ENCODE measurements around the gene DLG2.

DNA sequence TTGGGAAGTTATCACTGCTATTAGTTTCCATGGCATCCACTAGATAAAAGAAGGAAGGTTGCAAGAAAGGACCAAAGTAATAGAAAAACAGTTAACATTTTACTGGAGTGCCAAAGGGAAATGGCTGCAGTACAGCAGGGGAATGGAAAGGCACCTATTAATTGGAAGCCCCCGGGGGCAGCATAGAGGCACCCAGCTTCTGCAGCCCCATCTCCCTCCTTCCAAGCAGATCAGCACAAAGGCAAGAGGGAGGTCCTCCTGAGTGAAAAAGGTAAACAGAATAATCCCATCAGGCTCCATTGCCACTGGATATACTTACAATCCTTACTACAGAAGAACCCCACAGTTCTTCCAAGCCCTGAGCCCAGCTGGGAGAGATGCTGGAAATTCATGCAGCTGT, 887.1 kb downstream of the DLG2 start:
- TF ChIP-seq, protein P1, sequence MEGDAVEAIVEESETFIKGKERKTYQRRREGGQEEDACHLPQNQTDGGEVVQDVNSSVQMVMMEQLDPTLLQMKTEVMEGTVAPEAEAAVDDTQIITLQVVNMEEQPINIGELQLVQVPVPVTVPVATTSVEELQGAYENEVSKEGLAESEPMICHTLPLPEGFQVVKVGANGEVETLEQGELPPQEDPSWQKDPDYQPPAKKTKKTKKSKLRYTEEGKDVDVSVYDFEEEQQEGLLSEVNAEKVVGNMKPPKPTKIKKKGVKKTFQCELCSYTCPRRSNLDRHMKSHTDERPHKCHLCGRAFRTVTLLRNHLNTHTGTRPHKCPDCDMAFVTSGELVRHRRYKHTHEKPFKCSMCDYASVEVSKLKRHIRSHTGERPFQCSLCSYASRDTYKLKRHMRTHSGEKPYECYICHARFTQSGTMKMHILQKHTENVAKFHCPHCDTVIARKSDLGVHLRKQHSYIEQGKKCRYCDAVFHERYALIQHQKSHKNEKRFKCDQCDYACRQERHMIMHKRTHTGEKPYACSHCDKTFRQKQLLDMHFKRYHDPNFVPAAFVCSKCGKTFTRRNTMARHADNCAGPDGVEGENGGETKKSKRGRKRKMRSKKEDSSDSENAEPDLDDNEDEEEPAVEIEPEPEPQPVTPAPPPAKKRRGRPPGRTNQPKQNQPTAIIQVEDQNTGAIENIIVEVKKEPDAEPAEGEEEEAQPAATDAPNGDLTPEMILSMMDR (IDR thresholded peaks at IDR 0.05) = no peak
- TF ChIP-seq ZFX (IDR thresholded peaks at IDR 0.05; ENCODE audit: borderline replicate concordance) = no peak

Data from 22Rv1 (cell line).